Raji (cell line): ENCODE measurements around the gene DOCK8.
A peak's percentile ranks its signal among the peaks of the same experiment; 100 is the strongest.

Experiments
- POLR2A ChIP-seq: IDR thresholded peaks from 2 replicates; pipeline ENCODE4 v1.6.1; 2011; ENCODE audit warnings: low read depth, low read length, control low read depth; ENCODE audit not compliant: insufficient read depth

Gene DOCK8

DNA sequence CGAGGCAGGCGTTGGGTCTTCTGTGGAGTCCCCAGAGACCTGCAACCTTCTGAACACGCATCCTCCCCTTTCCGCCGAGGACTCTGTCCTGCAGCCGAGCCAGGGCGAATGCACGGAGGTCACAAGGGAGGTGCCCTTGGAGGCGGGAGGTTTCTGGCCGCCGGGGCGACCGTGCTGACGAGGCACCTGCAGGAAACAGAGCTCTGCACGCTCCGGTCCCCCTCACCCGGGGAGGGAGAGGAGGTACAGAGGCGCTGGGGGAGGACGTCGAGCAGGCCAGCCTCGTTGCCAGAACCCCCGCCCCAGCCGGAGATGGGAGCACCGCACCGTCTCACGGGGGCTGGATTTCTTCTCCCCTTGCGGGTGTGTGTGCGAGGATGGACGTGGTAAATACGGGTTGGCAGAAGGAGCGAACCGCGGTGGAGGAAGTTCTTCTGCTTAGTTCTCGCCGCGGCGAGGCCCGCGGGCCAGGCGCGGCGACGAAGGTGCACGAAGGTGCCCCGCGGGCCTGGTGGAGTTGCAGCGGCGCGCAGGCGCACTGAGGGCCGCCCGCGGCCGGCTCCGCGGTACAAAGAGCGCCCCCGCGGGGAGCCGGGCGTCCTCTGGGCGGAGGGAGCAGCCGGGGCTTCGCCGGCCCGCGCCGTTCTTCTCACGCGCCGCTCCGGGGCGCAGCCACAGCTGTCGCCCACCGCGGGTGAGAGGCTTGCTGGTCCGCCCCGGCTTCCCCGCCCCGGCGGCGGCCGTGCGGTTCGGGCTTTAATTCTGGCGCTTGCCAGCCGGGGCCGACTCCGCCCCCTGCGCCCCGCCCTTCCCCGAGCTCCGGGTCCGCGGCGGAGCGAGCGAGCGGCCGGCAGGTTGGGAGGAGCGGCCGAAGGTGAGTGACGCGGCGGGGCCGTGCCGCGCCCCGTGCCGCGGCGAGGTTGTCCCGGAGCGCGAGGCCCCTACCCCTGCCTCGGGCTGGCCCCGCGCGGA is 289.5 kb downstream of the DOCK8 start, which contains the start of gene KANK1:
KANK1 (plus strand) TSS at position 815 of the 972 bp plus-strand sequence.
- TF ChIP-seq POLR2A: peak; percentile 42

DNA sequence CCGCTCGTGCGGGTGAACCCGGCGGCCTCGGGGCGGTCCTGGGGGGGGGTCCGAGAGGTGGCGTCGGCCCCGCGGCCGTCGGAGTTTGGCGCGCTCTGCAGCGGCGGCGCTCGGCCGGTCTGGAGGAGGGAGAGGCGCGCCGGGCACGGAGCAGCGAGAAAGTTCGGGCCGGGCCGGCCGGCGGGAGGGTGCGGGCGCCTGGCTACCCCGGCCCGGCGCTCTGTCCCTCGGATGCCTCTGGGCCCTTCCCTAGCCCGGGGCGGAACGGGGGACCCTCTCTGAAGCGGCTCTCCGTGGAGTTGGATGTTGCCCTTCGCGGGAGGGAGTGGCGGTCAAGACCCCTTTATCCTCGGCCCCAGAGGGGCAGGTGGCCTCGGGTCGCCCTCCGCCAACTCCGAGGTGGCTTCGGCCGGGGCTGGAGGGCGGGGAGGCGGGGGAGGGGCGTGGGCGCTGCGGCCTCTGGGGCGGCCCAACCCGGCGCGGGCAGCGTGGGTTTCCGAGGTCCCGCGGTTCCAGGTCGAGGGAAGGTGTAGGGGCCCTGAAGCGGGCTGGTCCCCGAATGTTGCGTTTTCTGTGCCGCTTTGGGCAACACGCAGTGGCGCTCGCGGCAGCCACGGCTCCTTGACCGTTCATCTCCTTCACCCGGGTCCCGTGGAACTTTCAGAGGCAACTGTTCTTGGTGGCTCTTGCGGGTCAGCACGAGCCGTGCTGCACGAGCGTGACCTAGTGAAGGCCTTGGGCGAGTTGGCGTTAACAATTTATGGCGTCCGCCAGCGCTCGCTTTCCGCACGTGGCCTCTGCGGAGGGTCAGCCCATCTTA is 290.5 kb downstream of the DOCK8 start:
- no peak for TF ChIP-seq POLR2A

DNA sequence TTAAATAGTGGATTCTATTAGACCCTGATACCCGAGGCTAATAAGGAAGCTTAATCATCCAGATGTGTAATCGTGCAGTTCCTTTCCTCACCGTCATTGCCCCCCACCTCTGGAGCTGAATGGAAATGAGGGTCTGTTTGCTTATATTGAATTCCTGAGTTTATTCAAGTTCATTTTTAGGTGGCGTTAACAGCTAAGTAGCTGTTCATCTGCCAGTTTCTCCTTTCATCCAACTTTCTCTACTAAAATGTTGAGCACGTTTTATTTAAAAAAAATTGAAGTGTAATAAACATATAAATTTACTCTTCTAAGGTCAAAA is 291.0 kb downstream of the DOCK8 start:
- no peak for TF ChIP-seq POLR2A

DNA sequence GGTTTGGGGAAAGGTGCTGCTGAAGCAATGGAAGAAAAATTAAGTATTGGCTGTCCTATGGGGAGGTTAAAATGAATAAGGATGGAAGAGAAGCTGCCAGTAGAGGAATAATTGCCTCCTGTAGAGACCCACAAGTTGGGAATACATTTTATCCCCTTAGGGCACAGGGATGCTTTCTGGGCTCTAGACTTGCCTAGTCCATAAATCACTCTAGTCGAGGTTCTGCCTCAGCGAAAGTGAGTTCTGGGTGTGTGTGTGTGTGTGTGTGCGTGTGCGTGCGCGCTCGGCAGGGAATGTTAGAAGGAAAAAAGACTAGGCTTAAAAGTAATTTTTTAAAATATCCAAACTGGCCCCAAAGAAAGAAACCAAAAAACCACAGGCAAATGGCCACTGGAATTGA is 291.6 kb downstream of the DOCK8 start:
- no peak for TF ChIP-seq POLR2A

DNA sequence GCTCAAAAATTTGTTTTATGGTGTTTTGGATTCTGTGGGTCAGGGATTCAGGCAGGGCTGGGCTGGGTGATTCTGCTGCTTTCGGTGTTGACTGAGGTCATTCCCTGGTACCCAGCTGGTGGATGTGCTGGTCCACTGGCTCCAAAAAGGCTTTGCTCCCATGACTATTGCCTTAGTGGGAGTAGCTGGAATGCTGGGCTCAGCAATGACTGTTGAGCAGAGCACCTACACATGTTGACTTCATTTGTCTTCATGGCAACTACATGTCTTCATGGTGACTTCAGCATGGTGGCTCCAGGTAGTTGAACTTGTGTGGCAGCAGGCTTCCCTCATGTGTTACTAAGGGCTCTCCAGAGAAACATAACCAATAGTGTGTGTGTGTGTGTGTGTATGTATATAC is 297.2 kb downstream of the DOCK8 start:
- TF ChIP-seq POLR2A: no peak

DNA sequence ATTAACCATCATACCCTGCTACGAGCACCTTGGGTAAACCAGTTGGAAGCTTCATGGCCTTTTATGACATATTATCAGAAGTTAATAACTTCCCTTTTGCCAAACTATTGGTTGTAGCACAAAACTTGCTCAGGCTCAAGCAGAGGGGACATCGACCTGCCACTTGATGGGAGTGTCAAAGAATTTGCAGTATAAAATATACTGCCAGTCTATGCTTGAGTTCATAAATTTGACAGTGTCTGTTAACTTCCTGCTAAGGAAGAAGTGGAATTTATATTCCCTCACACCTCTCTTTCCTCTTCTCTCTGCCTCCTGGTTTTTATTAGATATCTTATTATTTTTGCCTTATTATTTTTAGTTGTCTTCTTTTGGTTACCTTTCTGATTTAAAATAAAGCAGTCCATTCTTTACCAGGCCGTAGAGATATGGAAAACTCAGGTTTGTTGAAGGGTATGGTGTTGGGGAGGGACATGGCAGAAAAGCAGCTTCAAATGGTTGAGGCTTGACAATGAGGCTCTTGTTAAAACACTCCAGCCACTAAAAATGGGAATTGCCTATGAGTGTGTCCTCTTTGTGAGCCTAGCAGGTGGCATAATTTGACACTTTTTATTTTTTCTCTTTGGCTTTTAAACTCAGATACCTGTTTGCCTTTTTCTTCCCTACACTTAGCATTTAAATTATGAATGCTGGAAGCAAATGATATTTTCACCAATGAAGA is 298.0 kb downstream of the DOCK8 start:
- no peak for TF ChIP-seq POLR2A
